HepG2 (cell line): ENCODE data around the gene SLC7A10. TPM values are rescaled to one million over a fixed set of nuclear protein-coding genes. Genes with fewer than 3 reads are reported as not detected.
"Not testable (repeated sequence)": the region's sequence is repeated elsewhere in the genome, so short reads cannot be mapped to it uniquely, and the experiment has no call there.

Experiments used
- ATAC-seq: fragments of 200-7000 bp; cut with Tn5 transposase; 3 replicates; pipeline ENCODE4 v1.9.1; 2020; ENCODE audit warnings: mild to moderate bottlenecking, moderate library complexity
- BruUV-seq: library from RNA; stranded (reverse); fragments of 400-500 nt; replicated peaks from 2 replicates; lab custom pipeline; 2021; lab: Mats Ljungman, UMichigan
- CTCF ChIA-PET: fragments of 300-600 bp; formaldehyde crosslinking; extraction: SDS; loops from one replicate; lab custom pipeline; 2021; ENCODE audit warnings: low total read pairs, inconsistent platforms, low intra/inter-chr PET ratio; lab: Yijun Ruan, JAX
- POLR2A ChIA-PET: fragments of 350-600 bp; sonication (Branson Sonifier 250); formaldehyde crosslinking; loops from one replicate; lab custom pipeline; 2020; ENCODE audit warnings: antibody characterized with exemption, inconsistent platforms; lab: Yijun Ruan, JAX
- DNase-seq: peaks from one replicate; pipeline ENCODE4 v3.0.0-alpha.2; 2015; ENCODE audit warnings: low spot score
- FAIRE-seq: peaks from 3 replicates; lab custom pipeline; 2011; peaks lifted over from hg19 to GRCh38; lab: Jason Lieb, UNC
- H2AFZ ChIP-seq: one replicate; pipeline ENCODE4 v1.6.1; 2011; ENCODE audit warnings: low read length, inconsistent platforms
- H3K27ac ChIP-seq: fragments of 300-600 bp; 3 replicates; pipeline ENCODE4 v1.8.0; 2011; ENCODE audit warnings: mixed run types, mild to moderate bottlenecking, mixed read lengths, low read length, inconsistent platforms; ENCODE audit not compliant: insufficient read depth; ENCODE audit errors: extremely low read length
- H3K27me3 ChIP-seq, 2 experiments: fragments of 200-600 bp in 1 of 2; 2 replicates in 1 of 2; 3 replicates in 1 of 2; pipeline versions ENCODE4 v1.6.0 to v1.8.0; 2011; ENCODE audit warnings: low read length in 2 of 2, mild to moderate bottlenecking in 2 of 2, moderate library complexity in 2 of 2, inconsistent platforms in 1 of 2; ENCODE audit not compliant: insufficient read depth in 2 of 2, control insufficient read depth in 1 of 2
- H3K36me3 ChIP-seq, 2 experiments: fragments of 200-600 bp in 1 of 2; replicated peaks in 1 of 2; 2 replicates in 1 of 2; 3 replicates in 1 of 2; pipeline versions ENCODE4 v1.5.1 to v1.8.0; 2011; ENCODE audit warnings: low read length in 2 of 2, inconsistent platforms in 1 of 2; ENCODE audit not compliant: insufficient read depth in 2 of 2, control insufficient read depth in 1 of 2
- H3K4me1 ChIP-seq: 2 replicates; pipeline ENCODE4 v1.5.1; 2012; ENCODE audit warnings: low read length, inconsistent platforms; ENCODE audit not compliant: insufficient read depth
- H3K4me2 ChIP-seq: 2 replicates; pipeline ENCODE4 v1.6.0; 2011; ENCODE audit warnings: low read depth, low read length, inconsistent platforms
- H3K4me3 ChIP-seq, 3 experiments: fragments of 200-600 bp in 1 of 3; sonication (generic), shearing (Covaris generic) in 1 of 3; replicated peaks in 1 of 3; 2 replicates each; pipeline ENCODE4 v1.5.1; 2011 to 2016; ENCODE audit warnings: low read length in 3 of 3, inconsistent platforms in 2 of 3, low read depth in 2 of 3, mild to moderate bottlenecking in 2 of 3, control low read depth in 1 of 3, mixed read lengths in 1 of 3; ENCODE audit not compliant: insufficient read depth in 1 of 3
- H3K79me2 ChIP-seq: one replicate; pipeline ENCODE4 v1.6.1; 2011; ENCODE audit warnings: low read length, inconsistent platforms; ENCODE audit not compliant: insufficient read depth
- H3K9ac ChIP-seq: 2 replicates; pipeline ENCODE4 v1.6.0; 2011; ENCODE audit warnings: mild to moderate bottlenecking, low read depth, low read length, inconsistent platforms; ENCODE audit not compliant: insufficient read depth
- H3K9me3 ChIP-seq: 2 replicates; pipeline ENCODE4 v1.5.1; 2012; ENCODE audit warnings: mild to moderate bottlenecking, low read length
- H4K20me1 ChIP-seq: 2 replicates; pipeline ENCODE4 v1.6.0; 2011; ENCODE audit warnings: inconsistent platforms, mild to moderate bottlenecking, low read length, moderate library complexity; ENCODE audit not compliant: insufficient read depth
- KDM5B ChIP-seq: sonication (generic); formaldehyde crosslinking; IDR thresholded peaks from 2 replicates; pipeline ENCODE4 v1.4.0; 2020; ENCODE audit warnings: missing genetic modification reagents, mild to moderate bottlenecking, borderline replicate concordance
- ZNF501 ChIP-seq: sonication (generic); formaldehyde crosslinking; IDR thresholded peaks from 2 replicates; pipeline ENCODE4 v1.5.1; 2020; ENCODE audit warnings: mild to moderate bottlenecking, moderate library complexity, missing genetic modification reagents
- ZNF549 ChIP-seq: sonication (generic); formaldehyde crosslinking; IDR thresholded peaks from 2 replicates; pipeline ENCODE4 v1.5.0; 2020; ENCODE audit warnings: missing genetic modification reagents
- ZNF629 ChIP-seq: sonication (generic); formaldehyde crosslinking; conservative IDR thresholded peaks from 2 replicates; pipeline ENCODE4 v1.5.0; 2020; ENCODE audit warnings: missing genetic modification reagents
- WGBS: methylation state at CpG from one replicate; pipeline ENCODE4 v1.1.6; 2017; ENCODE audit warnings: low lambda C conversion rate; 5-methylcytosine and 5-hydroxymethylcytosine counted together
- in situ Hi-C: cut with HindIII; loops from 2 replicates; pipeline ENCODE4 v1.10.0; 2017; ENCODE audit warnings: low pct_unique_long_range_greater_than_20kb; ENCODE audit not compliant: extremely low pct_ligation_motif_present
- intact Hi-C: fragments of 100-400 bp; cut with micrococcal nuclease; formaldehyde crosslinking; loops from one replicate; pipeline ENCODE4 v1.10.0; 2022; ENCODE audit not compliant: unreplicated experiment
- polyA plus RNA-seq, 8 experiments: library from polyadenylated mRNA; depleted of rRNA in 3 of 8; stranded (reverse) in 7 of 8; unstranded in 1 of 8; fragments of >200 nt; fragmentation: Illumina TruSeq in 4 of 8; extraction: Trizol in 4 of 8; gene quantifications; 2 replicates each; pipeline versions ENCODE4 v1.2.1 to v1.2.3, GENCODE V29; 2011 to 2016; ENCODE audit warnings: low read depth in 4 of 8, missing spikeins in 1 of 8, mixed read lengths in 1 of 8; ENCODE audit not compliant: insufficient read depth in 1 of 8
- total RNA-seq, 5 experiments: library from RNA; depleted of rRNA; stranded (reverse); fragments of >200 nt; fragmentation: Illumina TruSeq; extraction: Trizol; gene quantifications; 2 replicates each; pipeline ENCODE4 v1.2.3, GENCODE V29; 2016; ENCODE audit warnings: low read depth in 1 of 5

SLC7A10 gene
- total and polyA plus RNA-seq, 2 of the 13 experiments (the other 11 are each of a cell fraction or from before 2014, with no cell fraction given) = 1.1 to 2.2 TPM

- POLR2A ChIA-PET, BruUV-seq, intact Hi-C loops: not testable (repeated sequence)
Measured at GRCh38 chr19:33222255-33222654, 3.4 kb downstream of the SLC7A10 start.

GRCh38 chr19:33221638-33222037, 4.0 kb downstream of the SLC7A10 start:
- Histone ChIP-seq H3K27me3 (peaks cover 10 to 27% of the 10 kb centered on the region in 2 experiments), H3K79me2 (no peaks in the 10 kb centered on the region), H3K4me2 (peak overlapping the region; percentile 34), H3K9me3 (no peaks in the 10 kb centered on the region), H4K20me1 (no peaks in the 10 kb centered on the region), H3K9ac (no peak overlapping the region)
- no peak for FAIRE-seq
- POLR2A ChIA-PET = no interaction called here
- BruUV-seq = no TSS peak
- 0 out of 2 replicates have a peak, but pooled peaks have one; percentile 20 for TF ChIP-seq KDM5B (CRISPR knock-in tag)
- TF ChIP-seq ZNF501 (CRISPR knock-in tag) = no peak
- TF ChIP-seq ZNF549 (CRISPR knock-in tag) = no peak
- TF ChIP-seq, all 625 proteins: peak for 1
- Histone ChIP-seq H2AFZ (no peak overlapping the region), H3K36me3 (no peaks in the 10 kb centered on the region), H3K4me3 (peak overlapping the region in 1 of 3 experiments; percentile 32; a peak in 1 of 6 replicates), H3K4me1 (peaks cover 47% of the 10 kb centered on the region), H3K27ac (no peak overlapping the region)
- DNase-seq (no peak), ATAC-seq (no peak)
- intact Hi-C loops (no loop called here), in situ Hi-C loops (no loop called here)
- WGBS = no CpG with 5 or more reads among the region's 6 CpGs
- CTCF ChIA-PET = no interaction called here

More at GRCh38 chr19:33222255-33222654, 3.4 kb downstream of the SLC7A10 start:
- ATAC-seq, in situ Hi-C loops, FAIRE-seq, H3K4me3 ChIP-seq, H3K36me3 ChIP-seq, H3K9ac ChIP-seq, CTCF ChIA-PET, H2AFZ ChIP-seq, DNase-seq, H4K20me1 ChIP-seq, H3K27ac ChIP-seq, H3K9me3 ChIP-seq, H3K79me2 ChIP-seq: not testable (repeated sequence)
- Histone ChIP-seq H3K4me1 (peaks cover 50% of the 10 kb centered on the region), H3K27me3 (peaks cover 10 to 27% of the 10 kb centered on the region in 2 experiments), H3K4me2 (peak overlapping the region; percentile 34)
- 56% methylated on average over 2 of the region's 2 CpGs for WGBS
- peak; percentile 50 for TF ChIP-seq ZNF629 (CRISPR knock-in tag)
